IPS-NIHi7 (cell line): ENCODE results near the gene UGT1A8.

Experiments
- DNase-seq: peaks from one replicate; pipeline ENCODE4 v3.0.0; 2012; ENCODE audit warnings: mixed read lengths; ENCODE audit errors: extremely low spot score

The UGT1A8 gene

GRCh38 chr2:233818639-233819621 lies 201.5 kb downstream of the UGT1A8 start:
- DNase-seq, result no peak

- no peak for DNase-seq
Observed at GRCh38 chr2:233819884-233820773, 202.7 kb downstream of the UGT1A8 start.

- DNase-seq, result no peak
Observed at GRCh38 chr2:233820774-233821105, 203.3 kb downstream of the UGT1A8 start.

GRCh38 chr2:233821196-233821595 lies 203.8 kb downstream of the UGT1A8 start:
- DNase-seq, result no peak

GRCh38 chr2:233821709-233822100 lies 204.3 kb downstream of the UGT1A8 start:
- DNase-seq, result no peak

- no peak for DNase-seq
Observed at GRCh38 chr2:233822101-233822771, 204.8 kb downstream of the UGT1A8 start.
